ENCODE data around the gene IWS1.

IWS1 gene

GRCh38 chr2:127537644-127538043 lies 11.4 kb upstream of the IWS1 start:
- H3K23ac ChIP-seq (ENCODE audit: low read depth, low read length, poor library complexity): peak overlapping the region; percentile 25
- H2BK5ac ChIP-seq (ENCODE audit: low read length): no peak overlapping the region
- no peaks in the 10 kb centered on the region for H3K79me1 ChIP-seq (ENCODE audit: low read depth, low read length)
- H2BK15ac ChIP-seq (ENCODE audit: low read length): no peak overlapping the region
- peak overlapping the region; percentile 53 for H4K91ac ChIP-seq (ENCODE audit: low read depth, low read length, poor library complexity)
- H3K4me1 ChIP-seq (ENCODE audit: control insufficient read depth in 2 of 2, insufficient read depth in 1 of 2, low read depth in 1 of 2, low read length in 2 of 2): peaks cover 0 to 5% of the 10 kb centered on the region in 2 donors
- H4K8ac ChIP-seq (ENCODE audit: low read depth, low read length): no peak overlapping the region
- H2AK5ac ChIP-seq (ENCODE audit: low read depth, low read length): no peak overlapping the region
- no peak overlapping the region for H2AFZ ChIP-seq (ENCODE audit: low read length)
- H3K4me2 ChIP-seq (ENCODE audit: insufficient read depth, low read length, poor library complexity, severe bottlenecking): no peak overlapping the region
- no peaks in the 10 kb centered on the region for H3K36me3 ChIP-seq (replicated peaks in 1 of 2; ENCODE audit: control insufficient read depth in 2 of 2, insufficient read depth in 2 of 2, low read length in 2 of 2)
- peak overlapping the region; percentile 84 for H3K14ac ChIP-seq (ENCODE audit: low read length)
- H3K9ac ChIP-seq (ENCODE audit: low read depth, low read length, poor library complexity): no peak overlapping the region
- H3K4me3 ChIP-seq (ENCODE audit: low read length in 2 of 2): no peak overlapping the region
- no peak overlapping the region for H3K27ac ChIP-seq (replicated peaks; ENCODE audit: low read length)
- WGBS, 2 donors (ENCODE audit: extremely low coverage in 2 of 2, insufficient read length in 2 of 2, insufficient replicate concordance in 1 of 2): no CpG with 5 or more reads among the region's 5 CpGs
- no peak overlapping the region for H2BK12ac ChIP-seq (ENCODE audit: low read length)
- no peak overlapping the region for H3K4ac ChIP-seq (ENCODE audit: low read length)
- H2BK120ac ChIP-seq (ENCODE audit: low read depth, low read length): no peak overlapping the region
- H3K9me3 ChIP-seq (replicated peaks in 1 of 2; ENCODE audit: control insufficient read depth in 2 of 2, insufficient read depth in 1 of 2, low read depth in 1 of 2, low read length in 2 of 2): no peaks in the 10 kb centered on the region
- no peak overlapping the region for H3K18ac ChIP-seq (ENCODE audit: low read length)
- no peak for DNase-seq (ENCODE audit: low spot score)
- peaks cover 0 to 47% (median 0%) of the 10 kb centered on the region in 3 experiments for H3K27me3 ChIP-seq (ENCODE audit: control insufficient read depth in 3 of 3, insufficient read depth in 3 of 3, low read depth in 1 of 3, low read length in 3 of 3)

- no peak overlapping the region for H3K18ac ChIP-seq (ENCODE audit: low read length)
- H2AFZ ChIP-seq (ENCODE audit: low read length): peak overlapping the region; percentile 22
- no peak overlapping the region for H2BK120ac ChIP-seq (ENCODE audit: low read depth, low read length)
- no peak overlapping the region for H3K9ac ChIP-seq (ENCODE audit: low read depth, low read length, poor library complexity)
- H2BK5ac ChIP-seq (ENCODE audit: low read length): no peak overlapping the region
- peaks cover 0 to 52% (median 0%) of the 10 kb centered on the region in 3 experiments for H3K27me3 ChIP-seq (ENCODE audit: control insufficient read depth in 3 of 3, insufficient read depth in 3 of 3, low read depth in 1 of 3, low read length in 3 of 3)
- no peaks in the 10 kb centered on the region for H3K36me3 ChIP-seq (replicated peaks in 1 of 2; ENCODE audit: control insufficient read depth in 2 of 2, insufficient read depth in 2 of 2, low read length in 2 of 2)
- no peaks in the 10 kb centered on the region for H3K79me1 ChIP-seq (ENCODE audit: low read depth, low read length)
- no peak overlapping the region for H2BK12ac ChIP-seq (ENCODE audit: low read length)
- no peak for DNase-seq (ENCODE audit: low spot score)
- H3K9me3 ChIP-seq (replicated peaks in 1 of 2; ENCODE audit: control insufficient read depth in 2 of 2, insufficient read depth in 1 of 2, low read depth in 1 of 2, low read length in 2 of 2): no peaks in the 10 kb centered on the region
- H3K27ac ChIP-seq (replicated peaks; ENCODE audit: low read length): no peak overlapping the region
- no peak overlapping the region for H3K4me3 ChIP-seq (ENCODE audit: low read length in 2 of 2)
- no peak overlapping the region for H3K14ac ChIP-seq (ENCODE audit: low read length)
- H2AK5ac ChIP-seq (ENCODE audit: low read depth, low read length): no peak overlapping the region
- H3K4ac ChIP-seq (ENCODE audit: low read length): no peak overlapping the region
- peak overlapping the region; percentile 72 for H2BK15ac ChIP-seq (ENCODE audit: low read length)
- H3K4me1 ChIP-seq (ENCODE audit: control insufficient read depth in 2 of 2, insufficient read depth in 1 of 2, low read depth in 1 of 2, low read length in 2 of 2): peaks cover 0 to 5% of the 10 kb centered on the region in 2 donors
- no peak overlapping the region for H4K91ac ChIP-seq (ENCODE audit: low read depth, low read length, poor library complexity)
- WGBS, 2 donors (ENCODE audit: extremely low coverage in 2 of 2, insufficient read length in 2 of 2, insufficient replicate concordance in 1 of 2): no CpG with 5 or more reads among the region's 7 CpGs
- no peak overlapping the region for H3K23ac ChIP-seq (ENCODE audit: low read depth, low read length, poor library complexity)
- no peak overlapping the region for H4K8ac ChIP-seq (ENCODE audit: low read depth, low read length)
- no peak overlapping the region for H3K4me2 ChIP-seq (ENCODE audit: insufficient read depth, low read length, poor library complexity, severe bottlenecking)
Measured at GRCh38 chr2:127536707-127537541, 10.6 kb upstream of the IWS1 start.

- H3K27me3 ChIP-seq (ENCODE audit: control insufficient read depth in 3 of 3, insufficient read depth in 3 of 3, low read depth in 1 of 3, low read length in 3 of 3): peaks cover 0 to 43% (median 0%) of the 10 kb centered on the region in 3 experiments
- no peak overlapping the region for H3K27ac ChIP-seq (replicated peaks; ENCODE audit: low read length)
- peak overlapping the region; percentile 72 for H2BK15ac ChIP-seq (ENCODE audit: low read length)
- DNase-seq (ENCODE audit: low spot score): no peak
- no peak overlapping the region for H4K8ac ChIP-seq (ENCODE audit: low read depth, low read length)
- peak overlapping the region; percentile 29 for H2BK5ac ChIP-seq (ENCODE audit: low read length)
- H2AK5ac ChIP-seq (ENCODE audit: low read depth, low read length): peak overlapping the region; percentile 86
- WGBS, 2 donors (ENCODE audit: extremely low coverage in 2 of 2, insufficient read length in 2 of 2, insufficient replicate concordance in 1 of 2): no CpG with 5 or more reads among the region's 6 CpGs
- no peak overlapping the region for H4K91ac ChIP-seq (ENCODE audit: low read depth, low read length, poor library complexity)
- H3K36me3 ChIP-seq (replicated peaks in 1 of 2; ENCODE audit: control insufficient read depth in 2 of 2, insufficient read depth in 2 of 2, low read length in 2 of 2): no peaks in the 10 kb centered on the region
- H3K4me1 ChIP-seq (ENCODE audit: control insufficient read depth in 2 of 2, insufficient read depth in 1 of 2, low read depth in 1 of 2, low read length in 2 of 2): peaks cover 0 to 5% of the 10 kb centered on the region in 2 donors
- H2AFZ ChIP-seq (ENCODE audit: low read length): no peak overlapping the region
- no peak overlapping the region for H3K9ac ChIP-seq (ENCODE audit: low read depth, low read length, poor library complexity)
- no peak overlapping the region for H3K4me3 ChIP-seq (ENCODE audit: low read length in 2 of 2)
- no peak overlapping the region for H3K4me2 ChIP-seq (ENCODE audit: insufficient read depth, low read length, poor library complexity, severe bottlenecking)
- H2BK120ac ChIP-seq (ENCODE audit: low read depth, low read length): no peak overlapping the region
- H3K4ac ChIP-seq (ENCODE audit: low read length): no peak overlapping the region
- peak overlapping the region; percentile 52 for H3K23ac ChIP-seq (ENCODE audit: low read depth, low read length, poor library complexity)
- H2BK12ac ChIP-seq (ENCODE audit: low read length): no peak overlapping the region
- no peak overlapping the region for H3K14ac ChIP-seq (ENCODE audit: low read length)
- H3K18ac ChIP-seq (ENCODE audit: low read length): peak overlapping the region; percentile 54
- H3K9me3 ChIP-seq (replicated peaks in 1 of 2; ENCODE audit: control insufficient read depth in 2 of 2, insufficient read depth in 1 of 2, low read depth in 1 of 2, low read length in 2 of 2): no peaks in the 10 kb centered on the region
- no peaks in the 10 kb centered on the region for H3K79me1 ChIP-seq (ENCODE audit: low read depth, low read length)
Measured at GRCh38 chr2:127535918-127536317, 9.6 kb upstream of the IWS1 start.

- Histone ChIP-seq H2BK5ac (ENCODE audit: low read length) (peak within 1 kb of the TSS; percentile 29), H3K4ac (ENCODE audit: low read length) (no peak within 1 kb of the TSS), H3K4me1 (ENCODE audit: control insufficient read depth in 2 of 2, insufficient read depth in 1 of 2, low read depth in 1 of 2, low read length in 2 of 2) (peaks cover 0 to 5% of the 10 kb centered on the region in 2 donors), H3K27ac (replicated peaks; ENCODE audit: low read length) (no peak within 1 kb of the TSS), H3K79me1 (ENCODE audit: low read depth, low read length) (no peaks in the 10 kb centered on the region), H2BK12ac (ENCODE audit: low read length) (no peak within 1 kb of the TSS), H3K14ac (ENCODE audit: low read length) (no peak within 1 kb of the TSS), H3K23ac (ENCODE audit: low read depth, low read length, poor library complexity) (peak within 1 kb of the TSS; percentile 52), H3K4me3 (ENCODE audit: low read length in 2 of 2) (no peak within 1 kb of the TSS), H2AK5ac (ENCODE audit: low read depth, low read length) (peak within 1 kb of the TSS; percentile 86), H3K36me3 (replicated peaks in 1 of 2; ENCODE audit: control insufficient read depth in 2 of 2, insufficient read depth in 2 of 2, low read length in 2 of 2) (no peaks in the 10 kb centered on the region), H3K4me2 (ENCODE audit: insufficient read depth, low read length, poor library complexity, severe bottlenecking) (no peak within 1 kb of the TSS), H3K27me3 (ENCODE audit: control insufficient read depth in 3 of 3, insufficient read depth in 3 of 3, low read depth in 1 of 3, low read length in 3 of 3) (peaks cover 0 to 41% (median 0%) of the 10 kb centered on the region in 3 experiments), H4K8ac (ENCODE audit: low read depth, low read length) (no peak within 1 kb of the TSS), H2AFZ (ENCODE audit: low read length) (peak within 1 kb of the TSS; percentile 22), H2BK15ac (ENCODE audit: low read length) (peak within 1 kb of the TSS; percentile 72), H4K91ac (ENCODE audit: low read depth, low read length, poor library complexity) (no peak within 1 kb of the TSS), H3K9me3 (replicated peaks in 1 of 2; ENCODE audit: control insufficient read depth in 2 of 2, insufficient read depth in 1 of 2, low read depth in 1 of 2, low read length in 2 of 2) (peaks cover 0 to 4% of the 10 kb centered on the region in 2 donors), H3K9ac (ENCODE audit: low read depth, low read length, poor library complexity) (no peak within 1 kb of the TSS), H2BK120ac (ENCODE audit: low read depth, low read length) (no peak within 1 kb of the TSS), H3K18ac (ENCODE audit: low read length) (peak within 1 kb of the TSS; percentile 59)
- no CpG with 5 or more reads among the region's 11 CpGs for WGBS, 2 donors (ENCODE audit: extremely low coverage in 2 of 2, insufficient read length in 2 of 2, insufficient replicate concordance in 1 of 2)
- no peak for DNase-seq (ENCODE audit: low spot score)
Measured at GRCh38 chr2:127535422-127535901, 9.2 kb upstream of the IWS1 start, which contains the start of gene MYO7B. Gene MYO7B (plus strand): TSS chr2:127535683. CDS start chr2:127559723, 24,040 bp downstream.

Measured in neuronal stem cell (in vitro differentiated cells).